PC-9 (cell line): ENCODE measurements around the gene CDC40.

Experiments
- CTCF ChIP-seq: fragments of 200-600 bp; sonication (generic); conservative IDR thresholded peaks from 2 replicates; pipeline ENCODE4 v1.6.1; 2017; ENCODE audit warnings: mixed run types, antibody characterized with exemption, mild to moderate bottlenecking, moderate library complexity
- EZH2 ChIP-seq: fragments of 200-600 bp; sonication (generic); IDR thresholded peaks from 2 replicates; pipeline ENCODE4 v1.8.0; 2017; ENCODE audit warnings: antibody characterized with exemption, low read depth

DNA sequence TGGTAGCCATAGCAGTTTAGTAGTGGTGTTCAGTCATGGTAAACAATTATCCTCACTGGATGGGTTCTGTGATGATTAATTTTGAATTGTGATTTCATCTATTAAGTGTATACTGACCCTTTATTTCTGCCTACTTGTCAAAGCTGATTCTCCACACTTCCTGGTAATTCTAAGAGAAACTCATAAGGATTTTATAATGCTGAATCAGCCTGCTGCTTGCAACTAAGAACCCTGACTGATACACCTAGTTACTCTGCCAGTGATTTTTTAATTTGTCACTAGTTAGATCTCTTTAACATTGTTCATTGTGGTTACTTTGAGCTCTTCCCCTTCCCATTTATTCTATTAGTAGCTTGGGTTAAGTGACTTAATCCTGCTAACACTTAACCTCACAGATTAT is 8.6 kb downstream of the CDC40 start:
- no peak for TF ChIP-seq CTCF
- no peak for TF ChIP-seq EZH2
